Stimulated activated memory B cell treated with anti-CD40 and anti-IgM and Interleukin-4, amounts not matched to agents 10 μg/mL and 1 μg/mL and 100 μg/mL, for 72 hours (primary cell): ENCODE data around the gene TCEAL1.
"Not testable (repeated sequence)": the region's sequence is repeated elsewhere in the genome, so short reads cannot be mapped to it uniquely, and the experiment has no call there.

Source experiments
- ATAC-seq: fragments of 150-1000 bp; cut with Tn5 transposase; 2 replicates; pipeline ENCODE4 v1.10.0; 2021
- H3K27ac Mint-ChIP-seq: one replicate; pipeline ENCODE4 v1.8.0; 2022; ENCODE audit warnings: mild to moderate bottlenecking, mixed read lengths
- H3K27me3 Mint-ChIP-seq: one replicate; pipeline ENCODE4 v1.8.0; 2022; ENCODE audit warnings: mixed read lengths
- H3K36me3 Mint-ChIP-seq: one replicate; pipeline ENCODE4 v1.8.0; 2022; ENCODE audit warnings: mixed read lengths
- H3K4me1 Mint-ChIP-seq: one replicate; pipeline ENCODE4 v1.8.0; 2022; ENCODE audit warnings: mixed read lengths
- H3K4me3 Mint-ChIP-seq: one replicate; pipeline ENCODE4 v1.8.0; 2022; ENCODE audit warnings: mild to moderate bottlenecking, moderate library complexity, mixed read lengths
- H3K9me3 Mint-ChIP-seq: one replicate; pipeline ENCODE4 v1.8.0; 2022; ENCODE audit warnings: mixed read lengths

Gene TCEAL1

GRCh38 chrX:103656617-103657016 is 27.8 kb downstream of the TCEAL1 start:
- peaks cover 10% of the 10 kb centered on the region for H3K36me3 Mint-ChIP-seq
- H3K4me1 Mint-ChIP-seq = no peaks in the 10 kb centered on the region
- no peak overlapping the region for H3K4me3 Mint-ChIP-seq
- H3K27ac Mint-ChIP-seq = no peak overlapping the region
- ATAC-seq = no peak
- peaks cover 14% of the 10 kb centered on the region for H3K27me3 Mint-ChIP-seq
- peaks cover 2% of the 10 kb centered on the region for H3K9me3 Mint-ChIP-seq

- H3K27ac Mint-ChIP-seq, H3K9me3 Mint-ChIP-seq, H3K4me1 Mint-ChIP-seq, ATAC-seq, H3K4me3 Mint-ChIP-seq: not testable (repeated sequence)
- Mint-ChIP-seq H3K27me3 (peaks cover 14% of the 10 kb centered on the region), H3K36me3 (peaks cover 10% of the 10 kb centered on the region)
These were observed 28.3 kb downstream of the TCEAL1 start for GRCh38 chrX:103657066-103657465.

- Mint-ChIP-seq H3K4me3 (no peak overlapping the region), H3K4me1 (no peaks in the 10 kb centered on the region)
- ATAC-seq = no peak
These were observed 30.1 kb downstream of the TCEAL1 start for GRCh38 chrX:103658681-103659433.

GRCh38 chrX:103659460-103659859 is 30.7 kb downstream of the TCEAL1 start:
- H3K36me3 Mint-ChIP-seq = peaks cover 10% of the 10 kb centered on the region

More at GRCh38 chrX:103658681-103659433, 30.1 kb downstream of the TCEAL1 start:
- H3K27me3 Mint-ChIP-seq = peaks cover 16% of the 10 kb centered on the region
- H3K27ac Mint-ChIP-seq = no peak overlapping the region
- H3K36me3 Mint-ChIP-seq = peaks cover 10% of the 10 kb centered on the region
- peaks cover 2% of the 10 kb centered on the region for H3K9me3 Mint-ChIP-seq

GRCh38 chrX:103663981-103664762 is 35.4 kb downstream of the TCEAL1 start:
- H3K4me3 Mint-ChIP-seq = no peak overlapping the region
- no peaks in the 10 kb centered on the region for H3K4me1 Mint-ChIP-seq
- ATAC-seq = no peak
- peaks cover 2% of the 10 kb centered on the region for H3K9me3 Mint-ChIP-seq
- H3K27me3 Mint-ChIP-seq = peaks cover 21% of the 10 kb centered on the region
- no peak overlapping the region for H3K27ac Mint-ChIP-seq
- peaks cover 10% of the 10 kb centered on the region for H3K36me3 Mint-ChIP-seq

More at GRCh38 chrX:103659460-103659859, 30.7 kb downstream of the TCEAL1 start:
- H3K9me3 Mint-ChIP-seq, H3K27ac Mint-ChIP-seq, H3K4me3 Mint-ChIP-seq, ATAC-seq, H3K4me1 Mint-ChIP-seq: not testable (repeated sequence)
- H3K27me3 Mint-ChIP-seq = peaks cover 22% of the 10 kb centered on the region

- Mint-ChIP-seq H3K4me3 (no peak overlapping the region), H3K27me3 (peaks cover 9% of the 10 kb centered on the region), H3K4me1 (no peaks in the 10 kb centered on the region), H3K27ac (no peak overlapping the region), H3K36me3 (no peaks in the 10 kb centered on the region), H3K9me3 (no peaks in the 10 kb centered on the region)
- ATAC-seq = no peak
These were observed 37.7 kb downstream of the TCEAL1 start for GRCh38 chrX:103666202-103667107.

- H3K9me3 Mint-ChIP-seq = no peaks in the 10 kb centered on the region
- H3K27ac Mint-ChIP-seq = no peak overlapping the region
- no peak for ATAC-seq
- no peaks in the 10 kb centered on the region for H3K27me3 Mint-ChIP-seq
- H3K36me3 Mint-ChIP-seq = no peaks in the 10 kb centered on the region
- H3K4me3 Mint-ChIP-seq = no peak overlapping the region
- H3K4me1 Mint-ChIP-seq = no peaks in the 10 kb centered on the region
These were observed 41.0 kb downstream of the TCEAL1 start for GRCh38 chrX:103669745-103670144.

- no peaks in the 10 kb centered on the region for H3K27me3 Mint-ChIP-seq
- peaks cover 33% of the 10 kb centered on the region for H3K36me3 Mint-ChIP-seq
- no peaks in the 10 kb centered on the region for H3K9me3 Mint-ChIP-seq
- no peak overlapping the region for H3K27ac Mint-ChIP-seq
- ATAC-seq = no peak
- H3K4me1 Mint-ChIP-seq = peaks cover 16% of the 10 kb centered on the region
- no peak overlapping the region for H3K4me3 Mint-ChIP-seq
These were observed 46.0 kb downstream of the TCEAL1 start for GRCh38 chrX:103674531-103675454.

- no peak for ATAC-seq
- Mint-ChIP-seq H3K36me3 (peaks cover 33% of the 10 kb centered on the region), H3K4me3 (no peak overlapping the region), H3K27ac (no peak overlapping the region), H3K27me3 (no peaks in the 10 kb centered on the region), H3K4me1 (peaks cover 16% of the 10 kb centered on the region), H3K9me3 (no peaks in the 10 kb centered on the region)
These were observed 49.6 kb downstream of the TCEAL1 start for GRCh38 chrX:103678199-103678993.
